Panc1 (cell line): ENCODE results near the gene RPS27L. TPM values are rescaled to one million over a fixed set of nuclear protein-coding genes. Genes with fewer than 3 reads are reported as not detected.

ENCODE experiments used
- ATAC-seq: fragments of 200-7000 bp; cut with Tn5 transposase; 2 replicates; pipeline ENCODE4 v1.9.1; 2020; ENCODE audit warnings: mild to moderate bottlenecking, moderate library complexity
- BruUV-seq: library from RNA; stranded (reverse); fragments of 400-500 nt; replicated peaks from 2 replicates; lab custom pipeline; 2021; lab: Mats Ljungman, UMichigan
- CTCF ChIA-PET: fragments of 300-600 bp; sonication (Branson Sonifier 250); formaldehyde crosslinking; loops from one replicate; lab custom pipeline; 2022; ENCODE audit warnings: antibody characterized with exemption; lab: Charles Lee
- POLR2A ChIA-PET: fragments of 300-600 bp; sonication (Branson Sonifier 250); formaldehyde crosslinking; loops from one replicate; lab custom pipeline; 2022; ENCODE audit warnings: antibody characterized with exemption; lab: Charles Lee
- DNase-seq: peaks from one replicate; pipeline ENCODE4 v3.0.0-alpha.2; 2010; ENCODE audit warnings: low read depth, low spot score
- H3K27ac ChIP-seq: 2 replicates; pipeline ENCODE4 v1.5.1; 2011; ENCODE audit warnings: mild to moderate bottlenecking, low read length, inconsistent platforms
- H3K27me3 ChIP-seq: fragments of 200-500 bp; sonication (Bioruptor generic); 2 replicates; pipeline ENCODE4 v1.6.0; 2014; ENCODE audit warnings: low read length, inconsistent platforms; ENCODE audit not compliant: control insufficient read depth, insufficient read depth
- H3K36me3 ChIP-seq: fragments of 200-500 bp; sonication (Bioruptor generic); 2 replicates; pipeline ENCODE4 v1.5.1; 2014; ENCODE audit warnings: inconsistent platforms, mild to moderate bottlenecking, low read length, moderate library complexity; ENCODE audit not compliant: control insufficient read depth, insufficient read depth
- H3K4me1 ChIP-seq: 2 replicates; pipeline ENCODE4 v1.5.1; 2011; ENCODE audit warnings: inconsistent platforms, mild to moderate bottlenecking, low read length, moderate library complexity; ENCODE audit not compliant: control insufficient read depth, insufficient read depth
- H3K4me3 ChIP-seq, 2 experiments: 2 replicates each; pipeline ENCODE4 v1.5.1; 2011 to 2012; ENCODE audit warnings: low read depth in 2 of 2, low read length in 2 of 2, mild to moderate bottlenecking in 2 of 2, inconsistent platforms in 1 of 2, moderate library complexity in 1 of 2
- H3K9me3 ChIP-seq: fragments of 200-500 bp; sonication (Bioruptor generic); 2 replicates; pipeline ENCODE4 v1.5.1; 2014; ENCODE audit warnings: low read depth, mild to moderate bottlenecking, inconsistent platforms, low read length, moderate library complexity; ENCODE audit not compliant: control insufficient read depth, insufficient read depth
- POLR2AphosphoS5 ChIP-seq: IDR thresholded peaks from 2 replicates; pipeline ENCODE4 v1.6.1; 2012; ENCODE audit warnings: mild to moderate bottlenecking, low read depth, low read length, moderate library complexity
- SIN3A ChIP-seq: IDR thresholded peaks from 2 replicates; pipeline ENCODE4 v1.6.1; 2012; ENCODE audit warnings: low read depth, mild to moderate bottlenecking, low read length, moderate library complexity, borderline replicate concordance; ENCODE audit not compliant: insufficient read depth
- TCF7L2 ChIP-seq: IDR thresholded peaks from 2 replicates; pipeline ENCODE4 v1.6.1; 2011; ENCODE audit warnings: mild to moderate bottlenecking, low read depth, low read length, inconsistent platforms
- in situ Hi-C: cut with HindIII; loops from 2 replicates; pipeline ENCODE4 v1.10.0; 2016; ENCODE audit warnings: low sequenced_read_pairs, low pct_unique_long_range_greater_than_20kb
- intact Hi-C: fragments of 100-400 bp; cut with micrococcal nuclease; formaldehyde crosslinking; loops from one replicate; pipeline ENCODE4 v1.10.0; 2022; ENCODE audit not compliant: unreplicated experiment
- total RNA-seq: library from RNA; stranded (reverse); gene quantifications from one replicate; pipeline ENCODE4 v1.2.1, GENCODE V29; 2021; ENCODE audit not compliant: unreplicated experiment
- TF ChIP-seq, protein P1 (sequence below): fragments of 450-650 bp; IDR thresholded peaks from 2 replicates; pipeline ENCODE4 v1.5.1; 2017; ENCODE audit warnings: mild to moderate bottlenecking
- TF ChIP-seq, protein P2 (sequence below), 2 experiments: IDR thresholded peaks; 2 replicates each; pipeline ENCODE4 v1.6.1; 2011 to 2012; ENCODE audit warnings: low read depth in 2 of 2, control low read depth in 1 of 2, low read length in 1 of 2, mild to moderate bottlenecking in 1 of 2, moderate library complexity in 1 of 2; ENCODE audit not compliant: insufficient read depth in 1 of 2

RPS27L gene
- total RNA-seq, 1 experiment from 2014 or later = 61.3 TPM

DNA sequence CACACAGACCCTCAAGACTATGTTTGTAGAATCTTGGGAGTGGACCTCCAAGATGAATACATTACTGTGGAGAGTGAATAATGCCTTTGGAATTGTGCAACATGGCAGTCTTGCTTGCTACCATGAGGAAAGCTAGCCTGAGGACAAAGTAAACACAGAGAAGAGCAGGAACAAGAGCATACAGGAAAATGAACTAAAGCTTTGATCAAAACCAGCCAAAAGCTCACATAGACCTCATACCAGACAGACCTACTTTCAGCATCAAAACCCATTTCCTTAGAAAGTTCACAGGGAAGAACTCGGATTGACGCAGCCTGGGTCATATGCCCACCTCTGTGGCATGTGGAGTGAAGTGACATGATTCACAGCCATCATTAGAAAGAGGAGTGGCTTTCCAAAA is 28.8 kb upstream of the RPS27L start:
- no peaks in the 10 kb centered on the region for H3K9me3 ChIP-seq
- peaks cover 3% of the 10 kb centered on the region; the same call in 1 of the 2 replicates for H3K27me3 ChIP-seq
- ChIA-PET POLR2A (no interaction called here), CTCF (no interaction called here)
- DNase-seq (no peak), ATAC-seq (no peak)
- no peak overlapping the region for H3K4me3 ChIP-seq
- H3K4me1 ChIP-seq = peaks cover 14% of the 10 kb centered on the region
- no peaks in the 10 kb centered on the region; the same call in 1 of the 2 replicates for H3K36me3 ChIP-seq
- intact Hi-C loops (loop anchor here (10.0 kb wide), 1 partner anchor 219 kb away; no protein-coding TSS in a partner anchor), in situ Hi-C loops (no loop called here)
- H3K27ac ChIP-seq = no peak overlapping the region
- no TSS peak for BruUV-seq
- TF ChIP-seq SIN3A (no peak), TCF7L2 (no peak)
- TF ChIP-seq, protein P1, sequence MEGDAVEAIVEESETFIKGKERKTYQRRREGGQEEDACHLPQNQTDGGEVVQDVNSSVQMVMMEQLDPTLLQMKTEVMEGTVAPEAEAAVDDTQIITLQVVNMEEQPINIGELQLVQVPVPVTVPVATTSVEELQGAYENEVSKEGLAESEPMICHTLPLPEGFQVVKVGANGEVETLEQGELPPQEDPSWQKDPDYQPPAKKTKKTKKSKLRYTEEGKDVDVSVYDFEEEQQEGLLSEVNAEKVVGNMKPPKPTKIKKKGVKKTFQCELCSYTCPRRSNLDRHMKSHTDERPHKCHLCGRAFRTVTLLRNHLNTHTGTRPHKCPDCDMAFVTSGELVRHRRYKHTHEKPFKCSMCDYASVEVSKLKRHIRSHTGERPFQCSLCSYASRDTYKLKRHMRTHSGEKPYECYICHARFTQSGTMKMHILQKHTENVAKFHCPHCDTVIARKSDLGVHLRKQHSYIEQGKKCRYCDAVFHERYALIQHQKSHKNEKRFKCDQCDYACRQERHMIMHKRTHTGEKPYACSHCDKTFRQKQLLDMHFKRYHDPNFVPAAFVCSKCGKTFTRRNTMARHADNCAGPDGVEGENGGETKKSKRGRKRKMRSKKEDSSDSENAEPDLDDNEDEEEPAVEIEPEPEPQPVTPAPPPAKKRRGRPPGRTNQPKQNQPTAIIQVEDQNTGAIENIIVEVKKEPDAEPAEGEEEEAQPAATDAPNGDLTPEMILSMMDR = no peak

DNA sequence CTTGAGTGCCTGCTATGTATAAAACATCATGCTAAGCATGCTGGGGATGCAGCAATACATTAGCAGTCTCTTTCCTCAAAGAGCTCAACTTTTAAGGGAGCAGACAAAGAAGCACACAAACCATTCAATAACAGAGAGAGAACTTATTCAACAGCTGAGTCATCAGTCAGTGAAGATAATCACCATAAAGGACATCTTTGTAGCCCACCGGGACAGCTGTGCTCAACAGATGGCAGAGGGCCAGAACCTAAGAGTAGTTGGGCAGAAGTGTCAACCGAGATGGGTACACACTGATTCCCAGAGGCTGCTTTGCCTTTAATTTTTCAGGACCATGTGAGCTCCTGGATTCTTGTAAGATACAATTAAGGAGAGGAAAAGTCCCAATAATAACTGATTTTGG is 27.9 kb upstream of the RPS27L start:
- DNase-seq = no peak
- intact Hi-C loops (loop anchor here (10.0 kb wide), 1 partner anchor 220 kb away; no protein-coding TSS in a partner anchor), in situ Hi-C loops (no loop called here)
- no peak for ATAC-seq
- no TSS peak for BruUV-seq
- no peaks in the 10 kb centered on the region; the same call in 1 of the 2 replicates for H3K36me3 ChIP-seq
- H3K27me3 ChIP-seq = peaks cover 3% of the 10 kb centered on the region; the same call in 1 of the 2 replicates
- POLR2A ChIA-PET = no interaction called here
- peaks cover 6% of the 10 kb centered on the region; the same call in 1 of the 2 replicates for H3K4me1 ChIP-seq
- no peak overlapping the region for H3K4me3 ChIP-seq
- H3K9me3 ChIP-seq = no peaks in the 10 kb centered on the region
- CTCF ChIA-PET = no interaction called here
- TF ChIP-seq POLR2AphosphoS5 (no peak), SIN3A (no peak), TCF7L2 (no peak)
- TF ChIP-seq, protein P1 = no peak
- TF ChIP-seq, protein P2, sequence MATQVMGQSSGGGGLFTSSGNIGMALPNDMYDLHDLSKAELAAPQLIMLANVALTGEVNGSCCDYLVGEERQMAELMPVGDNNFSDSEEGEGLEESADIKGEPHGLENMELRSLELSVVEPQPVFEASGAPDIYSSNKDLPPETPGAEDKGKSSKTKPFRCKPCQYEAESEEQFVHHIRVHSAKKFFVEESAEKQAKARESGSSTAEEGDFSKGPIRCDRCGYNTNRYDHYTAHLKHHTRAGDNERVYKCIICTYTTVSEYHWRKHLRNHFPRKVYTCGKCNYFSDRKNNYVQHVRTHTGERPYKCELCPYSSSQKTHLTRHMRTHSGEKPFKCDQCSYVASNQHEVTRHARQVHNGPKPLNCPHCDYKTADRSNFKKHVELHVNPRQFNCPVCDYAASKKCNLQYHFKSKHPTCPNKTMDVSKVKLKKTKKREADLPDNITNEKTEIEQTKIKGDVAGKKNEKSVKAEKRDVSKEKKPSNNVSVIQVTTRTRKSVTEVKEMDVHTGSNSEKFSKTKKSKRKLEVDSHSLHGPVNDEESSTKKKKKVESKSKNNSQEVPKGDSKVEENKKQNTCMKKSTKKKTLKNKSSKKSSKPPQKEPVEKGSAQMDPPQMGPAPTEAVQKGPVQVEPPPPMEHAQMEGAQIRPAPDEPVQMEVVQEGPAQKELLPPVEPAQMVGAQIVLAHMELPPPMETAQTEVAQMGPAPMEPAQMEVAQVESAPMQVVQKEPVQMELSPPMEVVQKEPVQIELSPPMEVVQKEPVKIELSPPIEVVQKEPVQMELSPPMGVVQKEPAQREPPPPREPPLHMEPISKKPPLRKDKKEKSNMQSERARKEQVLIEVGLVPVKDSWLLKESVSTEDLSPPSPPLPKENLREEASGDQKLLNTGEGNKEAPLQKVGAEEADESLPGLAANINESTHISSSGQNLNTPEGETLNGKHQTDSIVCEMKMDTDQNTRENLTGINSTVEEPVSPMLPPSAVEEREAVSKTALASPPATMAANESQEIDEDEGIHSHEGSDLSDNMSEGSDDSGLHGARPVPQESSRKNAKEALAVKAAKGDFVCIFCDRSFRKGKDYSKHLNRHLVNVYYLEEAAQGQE (IDR thresholded peaks at IDR 0.05; ENCODE audit: insufficient read depth in 1 of 2, low read depth in 2 of 2, low read length in 1 of 2) = no peak
- no peak overlapping the region for H3K27ac ChIP-seq
